HG03571 (cell line): ENCODE results near the gene ICE2.

Experiments
- ATAC-seq: cut with Tn5 transposase; IDR thresholded peaks from one replicate; pipeline ENCODE4 v1.9.1; 2021; ENCODE audit not compliant: unreplicated experiment

Gene ICE2

GRCh38 chr15:60507596-60508424 is 28.9 kb upstream of the ICE2 start:
- peak; percentile 91 for ATAC-seq

DNA sequence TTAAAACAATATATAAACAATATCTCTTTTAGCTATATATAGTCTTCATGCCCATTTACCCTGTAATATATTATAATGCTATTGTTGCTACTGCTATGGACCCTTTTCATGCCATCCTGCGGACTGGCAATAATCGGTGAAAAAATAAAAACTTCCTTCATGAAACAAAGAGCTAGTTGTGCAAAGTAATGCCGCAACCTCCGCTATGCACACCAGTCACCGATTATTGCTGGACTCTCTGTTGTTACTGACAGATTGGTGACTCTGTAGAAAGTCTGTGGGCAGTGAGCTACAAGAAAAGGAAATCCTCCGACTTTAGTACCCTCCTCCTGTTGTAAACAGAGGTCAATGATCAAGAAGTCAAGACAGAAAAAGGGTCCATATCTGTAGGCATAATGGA is 17.9 kb upstream of the ICE2 start:
- no peak for ATAC-seq

GRCh38 chr15:60494108-60494507 is 15.2 kb upstream of the ICE2 start:
- no peak for ATAC-seq

DNA sequence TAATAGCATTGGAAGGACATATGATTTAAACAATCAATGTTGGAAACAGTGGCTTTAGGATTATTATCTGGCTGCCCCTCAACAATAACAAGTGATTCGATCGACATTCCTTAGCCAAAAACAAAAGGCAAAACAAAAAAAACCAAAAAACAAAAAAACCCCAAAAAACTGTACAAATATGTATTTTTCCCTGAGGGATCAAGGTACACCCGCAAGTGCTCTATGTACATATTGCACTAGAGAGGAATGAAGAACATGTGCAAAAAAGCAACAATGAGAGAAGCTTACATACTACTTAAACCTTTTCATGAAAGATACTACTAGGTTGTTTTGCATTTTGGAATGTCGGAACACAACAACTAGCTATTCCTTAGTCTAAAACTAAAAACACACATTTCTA is 14.2 kb upstream of the ICE2 start:
- no peak for ATAC-seq

GRCh38 chr15:60486742-60487141 is 7.8 kb upstream of the ICE2 start:
- ATAC-seq: no peak

- ATAC-seq: no peak
Measured at GRCh38 chr15:60485365-60486055, 6.6 kb upstream of the ICE2 start.

- ATAC-seq: no peak
Measured at GRCh38 chr15:60483042-60483441, 4.1 kb upstream of the ICE2 start.

- no peak for ATAC-seq
Measured at GRCh38 chr15:60480888-60481287, 1.9 kb upstream of the ICE2 start.

DNA sequence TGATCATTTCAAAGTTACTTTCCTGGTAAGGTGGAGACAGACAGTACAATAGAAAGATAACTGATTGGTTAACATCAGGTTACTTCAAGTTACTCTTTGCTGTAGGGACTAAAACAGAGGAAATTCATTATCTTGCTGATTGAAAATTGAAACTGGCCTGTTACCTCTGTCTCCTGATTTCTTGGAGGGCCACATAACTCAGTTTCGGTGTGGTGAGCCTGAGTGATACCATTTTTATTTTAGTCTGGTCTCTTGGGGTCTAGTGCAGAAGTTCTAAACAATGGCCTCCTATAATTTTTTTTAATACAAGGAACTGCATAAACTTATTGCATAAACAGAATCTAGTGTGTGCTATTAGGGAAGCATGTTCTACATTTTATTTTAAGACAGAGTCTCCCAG is 1.2 kb upstream of the ICE2 start:
- ATAC-seq: no peak

GRCh38 chr15:60479361-60480110 is 594 bp upstream of the ICE2 start:
- ATAC-seq: peak; percentile 4

DNA sequence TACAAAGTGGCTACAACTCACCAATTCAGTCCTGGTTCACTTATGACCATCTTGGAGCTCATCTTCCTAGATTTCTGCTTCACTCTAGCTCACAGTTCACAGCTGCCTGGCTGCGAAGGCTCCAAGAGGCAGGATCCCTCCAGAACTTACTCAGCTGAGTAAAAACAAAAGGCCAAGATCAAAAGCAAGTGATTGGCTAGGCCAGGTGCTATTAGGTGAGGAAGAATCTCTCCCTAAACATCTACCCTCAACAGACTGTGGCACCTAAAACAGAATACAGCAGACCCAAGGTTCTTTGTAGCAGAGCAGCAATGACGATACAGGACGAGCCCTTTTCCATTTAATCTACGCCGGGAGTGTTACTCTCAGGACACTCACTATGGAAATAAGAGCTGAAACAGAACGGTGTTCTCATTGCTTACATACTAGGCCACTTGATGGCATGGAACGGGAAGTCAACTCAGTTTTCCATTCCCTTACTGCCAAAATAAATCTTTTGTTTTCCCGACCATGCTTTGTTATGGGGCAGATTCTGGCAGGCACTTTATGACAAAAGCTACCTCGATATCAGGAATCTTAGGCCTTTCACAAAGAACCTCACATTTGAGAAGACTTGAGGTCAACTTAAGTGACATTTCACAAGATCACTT is 901 bp downstream of the ICE2 start:
- no peak for ATAC-seq

- no peak for ATAC-seq
Measured at GRCh38 chr15:60477164-60477563, 1.8 kb downstream of the ICE2 start.

GRCh38 chr15:60476713-60477112 is 2.2 kb downstream of the ICE2 start:
- no peak for ATAC-seq

DNA sequence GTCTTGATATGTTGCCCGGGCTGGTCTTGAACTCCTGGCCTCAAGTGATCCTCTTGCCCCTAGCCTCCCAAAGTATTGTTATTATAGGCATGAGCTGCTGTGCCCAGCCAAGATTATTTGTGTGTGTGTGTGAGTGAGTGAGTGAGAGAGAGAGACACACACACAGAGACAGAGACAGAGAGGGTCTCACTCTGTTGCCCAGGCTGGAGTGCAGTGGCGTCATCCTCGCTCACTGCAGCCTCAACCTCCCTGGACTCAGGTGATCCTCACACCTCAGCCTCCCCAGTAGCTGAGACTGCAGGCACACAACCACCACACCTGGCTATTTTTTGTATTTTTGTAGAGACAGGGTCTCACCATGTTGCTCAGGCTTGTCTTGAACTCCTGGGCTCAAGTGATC is 5.8 kb downstream of the ICE2 start:
- ATAC-seq: no peak

GRCh38 chr15:60471314-60471713 is 7.6 kb downstream of the ICE2 start:
- ATAC-seq: no peak

GRCh38 chr15:60469893-60470641 is 8.9 kb downstream of the ICE2 start:
- ATAC-seq: no peak

DNA sequence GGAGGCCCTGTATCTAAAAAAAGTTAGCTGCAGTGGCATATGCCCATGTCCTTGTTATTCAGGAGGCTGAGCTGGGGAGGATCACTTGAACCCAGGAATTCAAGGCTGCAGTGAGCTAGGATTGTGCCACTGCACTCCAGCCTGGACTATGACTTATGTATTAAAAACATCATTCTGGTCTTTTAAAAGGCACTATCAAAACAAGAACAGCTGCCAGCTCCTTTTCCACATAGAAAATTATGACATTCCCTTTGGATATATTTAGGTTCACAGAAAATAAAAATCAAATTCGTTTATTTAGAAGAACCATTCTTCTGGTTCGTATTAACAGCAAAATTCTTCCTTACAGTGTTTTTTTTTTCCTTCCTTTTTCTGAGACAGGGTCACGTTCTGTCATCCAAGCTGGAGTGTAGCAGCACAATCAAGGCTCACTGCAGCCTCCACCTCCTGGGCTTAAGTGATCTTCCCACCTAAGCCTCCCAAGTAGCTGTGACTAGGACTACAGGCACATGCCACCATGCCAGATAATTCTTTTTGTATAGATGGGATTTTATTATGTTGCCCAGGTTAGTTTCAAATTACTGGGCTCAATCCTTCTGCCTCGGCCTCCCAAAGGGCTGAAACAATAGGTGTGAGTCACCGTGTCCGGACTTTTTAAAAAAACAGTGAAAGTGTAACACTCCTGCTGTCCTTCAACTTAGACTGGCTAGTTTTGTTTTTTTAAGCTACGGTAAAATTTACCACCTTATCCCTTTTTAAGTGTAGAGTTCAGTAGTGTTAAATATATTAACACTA is 13.9 kb downstream of the ICE2 start:
- ATAC-seq: no peak

DNA sequence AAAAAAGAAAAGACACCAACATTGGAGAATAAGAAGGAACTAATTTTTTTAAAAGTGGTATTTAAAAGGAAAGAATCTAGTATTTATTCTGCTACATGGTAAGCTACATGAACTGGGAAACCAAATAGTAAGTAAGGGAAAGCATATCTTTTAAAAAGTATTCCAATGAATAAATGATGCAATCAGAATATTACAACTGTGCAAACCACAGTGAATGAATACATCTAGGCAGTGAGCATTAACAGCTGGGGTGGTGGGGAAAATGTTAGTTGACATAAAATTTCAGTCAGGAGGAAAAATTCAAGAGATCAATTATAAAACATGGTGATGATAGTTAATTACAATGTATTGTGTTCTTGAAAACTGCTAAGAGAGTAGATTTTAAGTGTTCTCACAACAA is 16.9 kb downstream of the ICE2 start:
- ATAC-seq: no peak

GRCh38 chr15:60460931-60461330 is 18.0 kb downstream of the ICE2 start:
- ATAC-seq: no peak

DNA sequence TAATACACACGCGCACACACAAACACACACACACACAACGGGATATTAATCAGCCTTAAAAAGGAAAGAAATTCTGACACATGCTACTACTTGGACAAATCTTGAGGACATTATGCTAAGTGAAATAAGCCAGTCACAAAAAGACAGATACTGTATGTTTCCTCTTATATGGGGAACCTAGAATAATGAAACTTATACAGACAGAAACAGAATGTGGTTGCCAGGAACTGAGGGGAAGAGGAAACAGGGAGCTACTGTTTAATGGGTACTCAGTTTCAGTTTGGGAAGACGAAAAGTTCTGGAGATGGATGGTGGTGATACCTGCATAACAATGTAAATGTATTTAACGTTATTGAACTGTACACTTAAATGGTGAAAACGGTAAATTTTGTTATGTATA is 20.2 kb downstream of the ICE2 start:
- no peak for ATAC-seq
